ENCODE data around the gene EIF1B.

EIF1B gene

GRCh38 chr3:40309925-40310695, 603 bp downstream of the EIF1B start:
- DNase-seq: no peak

DNA sequence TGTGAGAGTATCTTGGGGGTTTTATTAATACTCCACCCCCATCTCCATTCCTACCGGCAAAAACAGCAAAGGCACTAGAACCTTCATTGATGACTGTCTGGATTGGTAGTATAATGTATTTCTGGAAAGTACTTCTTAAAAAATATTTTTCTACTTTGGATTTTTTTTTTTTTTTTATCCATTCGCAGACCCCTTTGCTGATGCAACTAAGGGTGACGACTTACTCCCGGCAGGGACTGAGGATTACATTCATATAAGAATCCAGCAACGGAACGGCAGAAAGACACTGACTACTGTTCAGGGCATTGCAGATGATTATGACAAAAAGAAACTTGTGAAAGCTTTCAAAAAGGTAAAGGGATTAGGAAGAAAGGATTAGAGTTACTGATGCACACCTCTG, 1.2 kb downstream of the EIF1B start:
- DNase-seq: no peak

GRCh38 chr3:40312661-40313226, 3.2 kb downstream of the EIF1B start:
- no peak for DNase-seq

DNA sequence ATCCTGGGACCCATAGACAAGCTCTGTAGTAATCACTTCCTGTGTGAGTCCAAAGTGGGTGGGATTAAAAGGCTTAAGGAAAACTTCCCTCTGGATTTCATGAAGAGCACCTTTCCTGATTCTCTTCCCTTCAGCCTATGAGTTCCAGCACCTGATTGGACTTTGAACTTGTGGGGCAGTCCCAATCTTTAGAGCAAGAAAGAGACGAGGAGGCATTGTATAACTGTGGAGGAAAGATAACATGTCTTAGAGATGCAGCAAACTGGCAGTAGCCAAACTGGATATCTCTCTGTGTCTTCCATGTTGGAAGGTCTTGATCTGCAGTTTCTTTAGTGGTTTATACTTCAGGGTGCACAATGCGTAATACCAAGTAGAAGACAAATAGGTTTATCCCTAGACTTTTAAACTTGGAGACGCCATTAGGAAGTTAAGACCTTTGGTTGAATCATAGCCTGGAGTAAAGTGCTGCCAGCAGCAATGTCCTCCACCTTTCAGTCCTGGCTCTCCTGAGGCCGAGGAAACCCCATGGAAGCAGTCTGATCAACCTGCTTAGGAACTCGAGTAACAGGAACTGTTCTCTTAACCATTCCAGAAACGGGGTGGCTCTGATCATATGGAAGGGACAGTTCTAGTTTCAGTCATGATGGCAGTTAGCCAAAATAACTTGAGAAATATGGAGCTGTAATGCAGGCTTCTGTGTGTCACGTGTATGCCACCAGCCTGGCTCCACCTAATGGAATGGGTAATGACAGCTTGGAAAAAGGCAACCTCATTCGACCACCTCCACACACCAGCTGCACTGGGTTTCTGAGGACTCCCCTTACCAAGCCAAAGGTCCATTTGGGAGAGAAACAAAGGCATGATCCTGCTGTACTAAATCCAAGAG, 4.7 kb downstream of the EIF1B start:
- DNase-seq: no peak

- peak; percentile 50 for DNase-seq
Observed at GRCh38 chr3:40317061-40317855, 7.8 kb downstream of the EIF1B start.

GRCh38 chr3:40321818-40322217, 12.3 kb downstream of the EIF1B start:
- DNase-seq: no peak

DNA sequence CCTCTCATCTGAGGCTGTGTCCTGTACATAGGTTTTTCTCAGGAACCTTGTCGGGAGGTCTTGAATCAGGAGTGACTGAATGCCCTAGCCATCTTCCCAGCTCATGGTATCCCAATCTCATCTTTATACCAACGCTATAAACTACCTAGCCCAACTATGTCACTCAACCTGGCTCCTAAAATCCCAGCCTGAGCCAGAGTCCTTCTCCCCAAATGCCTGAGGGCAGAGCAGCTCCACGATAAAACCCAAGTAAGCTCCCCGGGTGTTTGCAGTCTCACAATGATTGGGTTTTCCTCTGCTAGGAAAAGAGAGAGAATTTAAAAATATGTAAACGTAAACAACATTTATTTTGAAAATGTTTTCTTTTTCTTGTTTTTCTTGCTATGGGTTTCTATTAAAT, 14.4 kb downstream of the EIF1B start:
- DNase-seq: no peak

GRCh38 chr3:40324621-40325020, 15.1 kb downstream of the EIF1B start:
- DNase-seq: no peak

DNA sequence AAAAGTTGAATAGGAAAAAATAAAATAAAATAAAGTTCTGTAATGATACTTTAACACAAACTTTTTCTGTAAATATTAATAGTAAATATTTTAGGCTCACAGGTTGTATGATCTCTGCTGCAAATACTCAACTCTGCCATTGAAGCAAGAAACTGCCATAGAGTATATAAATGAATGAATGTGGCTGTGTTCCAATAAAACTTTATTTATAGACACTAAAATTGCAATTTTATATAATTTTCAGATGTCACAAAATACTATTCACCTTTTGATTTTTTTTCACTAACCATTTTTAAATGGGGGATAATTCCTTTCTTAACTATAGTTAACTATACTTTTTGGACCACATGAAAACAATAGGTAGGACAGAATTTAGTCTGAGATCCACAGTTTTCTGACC, 16.0 kb downstream of the EIF1B start:
- DNase-seq: no peak

DNA sequence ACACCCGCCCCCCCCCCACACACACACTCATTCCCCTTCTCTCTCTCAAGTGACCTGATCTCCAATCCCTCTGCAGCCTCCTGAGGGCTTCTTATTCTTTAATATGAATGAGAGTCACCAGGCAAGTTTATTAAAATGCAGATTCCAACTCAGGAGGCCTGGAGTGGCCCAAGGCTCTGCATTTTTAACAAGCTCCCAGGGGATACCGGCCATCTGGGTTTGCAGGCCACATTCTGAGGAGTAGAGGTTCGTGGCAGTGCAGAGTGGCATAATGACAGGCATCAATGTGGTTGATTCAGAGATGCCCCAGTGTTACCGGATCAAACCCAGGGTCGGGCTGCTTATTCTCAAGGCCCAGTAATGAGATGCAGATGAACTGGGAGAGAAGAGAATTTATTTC, 18.9 kb downstream of the EIF1B start:
- no peak for DNase-seq

DNA sequence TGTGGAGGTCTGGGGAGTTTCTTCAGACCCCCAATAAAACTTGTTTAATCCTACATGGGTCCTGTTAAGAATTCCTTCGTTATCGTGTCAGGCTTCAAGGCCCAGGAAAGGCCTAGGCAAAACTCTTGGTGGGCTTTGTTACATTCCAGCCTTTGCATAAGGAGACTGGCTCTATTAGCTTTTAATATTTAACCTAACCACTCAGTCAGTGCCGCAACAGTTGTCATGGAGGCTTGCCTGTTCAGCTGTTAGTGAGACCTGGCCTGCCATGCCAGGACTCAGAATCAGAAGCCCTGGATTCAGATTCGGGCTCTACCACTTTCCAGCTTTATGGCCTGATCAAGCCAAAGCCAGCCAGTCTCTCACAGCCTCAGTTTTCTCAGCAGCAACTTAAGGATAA, 19.6 kb downstream of the EIF1B start:
- DNase-seq: no peak

DNA sequence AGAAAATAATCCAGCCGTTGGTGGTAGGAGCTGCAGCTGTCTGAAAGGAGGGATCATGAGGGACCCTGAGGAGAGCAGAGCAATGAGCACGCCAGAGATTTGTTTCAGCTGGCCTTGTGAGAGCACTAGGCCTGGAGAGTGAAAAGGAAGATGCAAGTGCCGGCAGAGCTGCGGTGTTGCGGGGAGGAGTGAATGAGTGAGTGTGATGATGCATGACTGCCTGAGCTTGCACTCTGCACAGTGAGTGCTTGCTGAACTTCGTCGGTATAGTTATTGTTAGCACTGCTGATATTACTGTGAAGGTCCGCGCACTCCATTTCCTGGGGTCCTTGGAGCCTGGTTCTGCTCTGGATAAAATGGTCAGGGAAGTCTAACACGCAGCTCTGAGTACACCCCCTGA, 23.2 kb downstream of the EIF1B start:
- DNase-seq: no peak

DNA sequence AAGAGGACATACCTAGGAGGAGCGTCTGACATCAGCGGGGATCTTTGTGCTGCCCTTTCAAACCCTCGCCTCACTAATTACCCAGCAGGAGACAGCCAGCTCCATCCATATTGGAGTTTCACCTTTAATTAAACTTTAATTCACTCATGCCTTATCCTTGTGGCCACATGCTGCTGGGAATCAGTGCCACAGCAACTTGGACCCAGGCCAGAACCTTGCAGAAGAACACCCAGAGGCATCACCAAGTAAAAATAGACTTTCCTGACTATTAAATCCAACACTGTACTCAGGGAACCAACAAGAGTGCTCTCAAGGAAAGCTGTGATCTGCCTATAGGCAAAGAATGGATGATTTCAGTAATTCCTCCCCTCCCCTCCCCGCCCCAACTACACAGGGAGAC, 23.9 kb downstream of the EIF1B start:
- no peak for DNase-seq

- DNase-seq: no peak
Observed at GRCh38 chr3:40333852-40334251, 24.3 kb downstream of the EIF1B start.

DNA sequence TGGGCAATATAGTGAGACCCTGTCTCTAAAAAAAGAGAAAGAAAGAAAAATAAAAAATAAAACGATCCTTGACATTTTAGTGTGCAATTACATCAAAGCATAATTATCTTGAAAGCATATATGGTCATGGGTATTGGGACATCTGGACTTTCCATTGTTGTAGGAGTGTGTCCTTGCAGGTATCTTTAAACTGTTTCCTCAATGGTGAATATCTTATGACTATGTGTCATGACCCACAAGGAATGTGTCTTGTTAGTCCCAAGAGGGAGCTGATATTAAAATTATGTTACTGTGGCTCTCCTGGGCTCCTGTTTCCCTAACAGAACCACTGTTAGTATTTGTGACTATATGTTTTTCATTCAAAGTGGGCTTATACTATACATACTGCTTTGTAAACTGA, 26.6 kb downstream of the EIF1B start:
- DNase-seq: no peak

DNA sequence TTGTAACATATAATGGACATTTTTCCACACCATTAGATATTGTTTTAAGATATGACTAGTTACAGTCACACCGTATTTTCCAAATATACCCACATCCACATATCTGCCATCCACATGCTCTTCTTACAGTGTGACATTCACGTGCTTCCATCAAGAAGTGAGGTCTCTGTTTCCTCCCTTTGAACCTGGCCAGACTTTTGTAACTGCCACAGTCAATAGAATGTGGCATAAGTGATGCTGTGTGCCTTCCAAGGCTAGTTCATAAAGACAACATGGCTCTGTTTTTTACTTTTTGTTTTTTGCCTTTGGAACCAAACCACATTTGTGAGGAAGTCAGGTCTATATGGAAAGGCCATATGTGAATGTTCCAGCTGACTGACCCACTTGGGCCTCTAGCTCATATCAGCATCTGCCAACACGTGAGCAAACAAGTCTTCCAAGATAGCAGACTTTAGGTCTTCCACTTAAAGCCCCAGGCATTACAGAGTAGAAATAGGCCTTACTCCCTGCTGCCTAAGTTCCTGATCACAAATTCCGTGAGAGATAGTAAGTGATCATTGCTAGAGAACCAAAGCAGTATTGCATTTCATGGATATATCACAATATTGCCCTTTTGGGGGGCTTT, 27.1 kb downstream of the EIF1B start:
- no peak for DNase-seq

DNA sequence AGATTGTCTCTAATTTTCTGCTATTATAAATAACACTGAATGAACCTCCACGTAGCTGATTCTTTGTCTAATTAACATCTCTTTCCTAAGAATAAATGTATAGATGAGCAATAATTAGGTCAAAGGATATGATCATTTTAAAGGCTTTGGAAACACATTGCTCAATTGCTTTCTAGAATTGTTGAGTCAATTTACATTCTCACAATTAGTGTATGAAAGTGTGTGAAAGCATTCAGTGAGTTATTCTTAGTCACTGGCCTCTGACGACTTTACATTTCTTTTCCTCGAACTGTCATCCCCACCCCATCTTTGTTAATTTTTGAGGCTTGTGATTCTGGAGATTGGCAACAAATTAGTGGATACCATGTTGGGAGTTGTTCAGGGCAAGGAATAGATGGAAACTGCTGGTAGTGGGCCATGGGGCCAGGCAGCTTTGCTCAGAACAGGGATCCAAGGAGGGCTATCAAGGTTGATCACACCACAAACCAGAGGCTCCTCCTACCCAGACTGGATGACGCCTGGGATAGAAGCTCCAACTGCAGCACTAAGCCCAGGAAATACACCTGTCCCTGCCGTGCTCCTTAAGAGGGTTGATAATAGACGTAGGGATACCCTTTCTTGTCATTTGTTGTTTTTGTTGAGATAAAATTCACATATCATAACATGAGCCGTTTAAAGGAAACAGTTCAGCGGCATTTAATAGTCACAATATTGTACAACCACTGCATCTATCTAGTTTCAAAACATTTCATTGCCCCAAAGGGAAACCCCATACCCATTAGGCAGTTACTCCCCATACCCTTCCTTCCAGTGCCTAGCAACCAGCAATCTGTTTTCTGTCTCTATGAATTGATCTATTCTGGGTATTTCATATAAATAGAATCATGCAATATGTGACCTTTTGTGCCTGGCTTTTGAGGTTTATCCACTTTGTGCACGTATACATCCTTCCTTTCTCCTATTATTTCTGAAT, 27.9 kb downstream of the EIF1B start:
- DNase-seq: no peak

- DNase-seq: no peak
Observed at GRCh38 chr3:40339871-40340270, 30.4 kb downstream of the EIF1B start.

DNA sequence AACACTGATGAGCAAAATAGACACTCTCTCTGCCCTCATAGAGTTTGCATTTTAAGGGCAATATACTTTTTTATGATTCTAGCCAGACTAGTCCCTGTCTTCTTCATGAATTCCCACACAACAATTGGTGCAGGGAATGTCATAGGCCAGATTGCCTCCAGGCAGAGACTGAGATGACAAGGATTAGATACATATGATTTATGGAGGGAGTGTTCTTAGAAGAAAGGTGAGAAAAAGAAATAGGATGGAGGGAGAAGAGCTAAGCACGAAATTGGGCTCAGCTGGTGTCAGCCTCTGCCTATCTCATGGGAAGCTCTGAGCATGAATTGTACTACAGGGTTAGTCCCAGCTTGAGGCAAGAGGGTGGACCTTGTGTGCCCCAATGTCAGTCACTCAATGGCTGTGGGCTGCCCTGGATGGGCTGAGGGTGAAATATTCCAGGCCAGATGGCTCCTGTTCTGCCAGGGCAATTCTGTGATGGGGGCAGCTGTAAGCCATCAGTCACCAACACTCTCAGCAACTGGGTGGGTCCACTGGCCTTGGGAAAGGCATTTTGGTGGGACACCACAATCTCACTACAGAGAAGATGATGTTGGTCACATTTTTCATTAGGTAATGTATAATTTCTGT, 31.1 kb downstream of the EIF1B start:
- no peak for DNase-seq

DNA sequence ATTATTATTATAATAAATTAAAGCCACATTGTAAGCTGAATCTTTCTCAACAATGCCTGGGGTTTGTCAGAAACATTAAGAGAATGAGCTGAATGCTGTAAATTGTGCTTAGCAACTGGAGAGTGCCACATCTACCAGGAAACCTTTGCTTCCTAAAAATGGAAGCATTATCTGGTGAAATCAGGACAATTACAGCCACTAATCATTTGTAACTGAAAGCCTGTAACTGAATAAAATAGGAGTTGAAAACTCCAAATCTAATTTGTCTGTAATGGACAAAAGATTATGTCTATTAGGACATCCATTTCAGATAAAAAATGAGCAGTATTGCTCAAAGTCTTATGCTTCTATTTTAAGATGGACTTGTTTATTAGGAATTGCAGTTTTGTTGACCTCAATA, 32.2 kb downstream of the EIF1B start:
- DNase-seq: no peak

- no peak for DNase-seq
Observed at GRCh38 chr3:40350529-40350928, 41.0 kb downstream of the EIF1B start.

Data from central memory CD4-positive, alpha-beta T cell (primary cell).